AG09309 (cell line): Measurements from ENCODE around the gene TGIF1.

Source experiments
- DNase-seq: peaks from one replicate; pipeline ENCODE4 v3.0.0-alpha.2; 2010; ENCODE audit warnings: low read depth
- H3K4me3 ChIP-seq: 2 replicates; pipeline ENCODE4 v1.5.1; 2011; ENCODE audit warnings: mild to moderate bottlenecking, low read depth, low read length, moderate library complexity; ENCODE audit not compliant: control insufficient read depth
- TF ChIP-seq, protein P1 (sequence below): IDR thresholded peaks from 2 replicates; pipeline ENCODE4 v1.5.1; 2011; ENCODE audit warnings: mild to moderate bottlenecking, low read depth, low read length, inconsistent platforms; ENCODE audit not compliant: insufficient read depth, control insufficient read depth; ENCODE audit errors: missing control alignments

The TGIF1 gene

DNA sequence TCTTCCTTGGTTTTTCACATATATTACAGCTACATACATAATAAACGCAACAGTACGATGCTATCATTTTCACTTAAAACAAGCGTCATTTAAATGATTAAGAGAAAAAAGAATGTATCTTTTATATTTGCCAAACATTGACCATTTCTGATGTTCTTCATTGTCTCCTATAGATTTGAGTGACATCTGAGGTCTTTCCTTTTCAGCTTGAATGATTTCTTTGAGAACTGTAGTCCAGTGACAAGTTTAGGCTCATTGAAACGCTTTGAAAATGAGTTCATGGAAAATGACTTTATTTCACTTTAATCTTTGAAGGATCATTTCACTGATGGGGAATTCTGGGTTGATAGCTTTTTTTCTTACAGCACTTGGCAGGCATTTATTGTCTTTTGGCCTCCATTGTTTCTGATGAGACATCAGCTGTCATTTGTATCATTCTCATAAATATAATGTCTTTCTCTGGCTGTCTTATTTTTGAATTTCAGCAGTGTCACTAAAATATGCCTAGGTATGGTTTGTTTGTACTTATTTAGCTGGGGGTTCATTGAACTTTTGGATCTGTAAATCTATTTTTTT, 10.9 kb downstream of the TGIF1 start:
- H3K4me3 ChIP-seq: no peak overlapping the region
- TF ChIP-seq, protein P1, sequence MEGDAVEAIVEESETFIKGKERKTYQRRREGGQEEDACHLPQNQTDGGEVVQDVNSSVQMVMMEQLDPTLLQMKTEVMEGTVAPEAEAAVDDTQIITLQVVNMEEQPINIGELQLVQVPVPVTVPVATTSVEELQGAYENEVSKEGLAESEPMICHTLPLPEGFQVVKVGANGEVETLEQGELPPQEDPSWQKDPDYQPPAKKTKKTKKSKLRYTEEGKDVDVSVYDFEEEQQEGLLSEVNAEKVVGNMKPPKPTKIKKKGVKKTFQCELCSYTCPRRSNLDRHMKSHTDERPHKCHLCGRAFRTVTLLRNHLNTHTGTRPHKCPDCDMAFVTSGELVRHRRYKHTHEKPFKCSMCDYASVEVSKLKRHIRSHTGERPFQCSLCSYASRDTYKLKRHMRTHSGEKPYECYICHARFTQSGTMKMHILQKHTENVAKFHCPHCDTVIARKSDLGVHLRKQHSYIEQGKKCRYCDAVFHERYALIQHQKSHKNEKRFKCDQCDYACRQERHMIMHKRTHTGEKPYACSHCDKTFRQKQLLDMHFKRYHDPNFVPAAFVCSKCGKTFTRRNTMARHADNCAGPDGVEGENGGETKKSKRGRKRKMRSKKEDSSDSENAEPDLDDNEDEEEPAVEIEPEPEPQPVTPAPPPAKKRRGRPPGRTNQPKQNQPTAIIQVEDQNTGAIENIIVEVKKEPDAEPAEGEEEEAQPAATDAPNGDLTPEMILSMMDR: no peak
- DNase-seq: no peak

DNA sequence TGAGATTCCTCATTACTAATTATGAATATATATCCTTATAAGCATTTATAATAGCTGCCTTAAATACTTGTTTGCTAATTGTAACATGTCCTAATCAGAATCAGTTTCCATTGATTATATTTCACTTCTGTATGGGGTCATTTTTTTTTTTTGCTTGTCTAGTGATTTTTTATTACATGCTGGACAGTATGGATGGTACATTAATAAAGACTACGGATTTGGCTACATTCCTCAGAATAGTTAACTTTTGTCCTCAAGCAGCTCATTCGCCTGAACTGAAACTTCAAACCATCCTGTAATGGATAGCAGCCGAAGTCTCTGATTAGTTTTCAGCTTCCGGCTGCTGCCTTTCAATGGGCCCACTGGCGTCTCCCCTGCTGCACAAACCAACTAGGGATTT, 11.7 kb downstream of the TGIF1 start:
- H3K4me3 ChIP-seq: no peak overlapping the region
- DNase-seq: no peak
- TF ChIP-seq, protein P1: no peak

DNA sequence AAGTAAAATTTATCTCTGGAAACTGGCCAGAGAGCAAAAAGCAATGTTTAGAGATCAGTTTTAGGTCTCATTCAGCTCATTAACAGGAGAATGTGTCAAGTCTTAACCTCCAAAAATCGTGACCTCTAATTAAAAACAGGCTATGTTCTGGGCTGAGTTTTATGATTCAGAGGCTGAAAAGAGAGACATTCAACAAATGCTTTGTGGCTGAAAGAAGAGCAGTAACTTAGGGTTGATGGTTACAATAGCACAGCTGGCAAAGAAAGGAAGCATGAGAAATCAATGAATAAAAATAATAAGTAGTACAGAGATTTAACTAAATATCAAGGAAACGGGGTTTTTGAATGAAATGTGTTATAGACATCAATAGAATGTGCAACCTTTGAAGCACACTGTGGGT, 13.1 kb downstream of the TGIF1 start:
- no peak overlapping the region for H3K4me3 ChIP-seq
- TF ChIP-seq, protein P1: no peak
- DNase-seq: no peak

DNA sequence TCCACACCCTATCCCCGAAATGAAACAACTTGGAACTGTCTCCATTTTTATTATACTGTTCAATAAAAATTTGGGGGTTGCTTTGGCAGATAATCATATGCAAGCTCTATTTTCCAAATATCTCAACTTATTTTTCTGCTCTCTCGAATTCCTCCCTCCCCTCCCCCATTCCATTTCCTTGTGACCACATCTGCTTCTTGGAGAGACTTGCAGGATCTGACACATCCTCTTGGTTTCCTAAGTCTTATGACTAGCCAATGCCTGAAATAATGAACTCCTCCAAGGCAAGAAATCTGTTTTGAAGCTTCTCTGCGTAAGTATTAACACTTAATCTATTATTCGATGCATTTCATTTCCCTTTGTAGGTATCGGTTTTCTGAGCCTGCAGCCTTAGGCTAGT, 16.1 kb downstream of the TGIF1 start:
- H3K4me3 ChIP-seq: no peak overlapping the region
- no peak for DNase-seq
- TF ChIP-seq, protein P1: no peak

DNA sequence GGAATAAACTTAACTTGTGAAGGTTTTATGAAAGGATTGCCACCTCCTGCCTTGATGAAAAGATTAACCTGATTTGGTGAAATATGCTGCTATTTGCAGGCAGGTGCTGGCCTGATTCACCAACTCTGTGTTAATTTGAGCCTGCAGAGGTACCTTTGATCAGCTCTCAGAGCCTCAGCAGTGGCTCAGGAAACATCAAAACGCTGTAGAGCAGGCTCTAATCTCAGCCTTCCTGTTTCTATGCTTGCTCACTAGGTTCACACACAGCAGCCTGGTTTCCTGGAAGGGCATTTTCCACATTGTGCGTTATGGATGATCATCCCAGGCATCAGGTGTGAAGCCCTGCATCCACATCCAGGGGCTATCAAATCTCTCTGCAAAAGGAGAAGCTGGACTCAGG, 16.9 kb downstream of the TGIF1 start:
- DNase-seq: no peak
- TF ChIP-seq, protein P1: no peak
- no peak overlapping the region for H3K4me3 ChIP-seq

DNA sequence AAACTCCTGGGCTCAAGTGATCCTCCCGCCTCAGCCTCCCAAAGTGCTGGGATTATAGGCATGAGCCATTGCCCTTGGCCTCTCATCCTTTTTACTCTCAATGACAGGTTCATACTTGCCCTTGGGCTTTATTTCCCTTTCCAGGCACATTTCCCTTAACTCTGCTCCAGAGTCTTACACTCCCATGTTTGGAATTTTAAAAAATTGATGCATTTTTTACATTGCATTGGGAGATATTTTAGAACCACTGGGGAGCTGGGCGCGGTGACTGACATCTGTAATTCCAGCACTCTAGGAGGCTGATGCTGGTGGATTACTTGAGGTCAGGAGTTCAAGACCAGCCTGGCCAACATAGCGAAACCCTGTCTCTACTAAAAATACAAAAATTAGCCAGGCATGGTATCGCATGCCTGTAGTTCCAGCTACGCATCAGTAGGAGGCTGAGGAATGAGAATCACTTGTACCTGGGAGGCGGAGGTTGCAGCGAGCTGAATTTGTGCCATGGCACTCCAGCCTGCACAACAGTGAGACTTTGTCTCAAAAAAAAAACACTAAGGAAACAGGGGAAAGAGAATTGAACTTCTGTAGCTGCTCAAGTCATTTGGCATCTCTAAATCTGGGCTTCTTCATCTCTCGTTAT, 18.2 kb downstream of the TGIF1 start:
- no peak for DNase-seq
- TF ChIP-seq, protein P1: no peak
- no peak overlapping the region for H3K4me3 ChIP-seq
